Epidermal melanocyte (primary cell): Measurements from ENCODE around the gene HSPBAP1.

Experiments
- DNase-seq: peaks from one replicate; pipeline ENCODE4 v3.0.0; 2011; ENCODE audit warnings: low spot score; ENCODE audit not compliant: insufficient read length

Gene HSPBAP1

GRCh38 chr3:122691195-122691594, 102.4 kb downstream of the HSPBAP1 start:
- DNase-seq = no peak

- DNase-seq = no peak
Measured at GRCh38 chr3:122690096-122690495, 103.5 kb downstream of the HSPBAP1 start.
